ENCODE results near the gene XPR1. TPM values are rescaled to one million over a fixed set of nuclear protein-coding genes. Genes with fewer than 3 reads are reported as not detected.

XPR1 gene
- total and polyA plus RNA-seq, 2 of the 8 experiments (the other 6 are each of a cell fraction or from before 2014, with no cell fraction given) = 28.6 to 43.9 TPM

DNA sequence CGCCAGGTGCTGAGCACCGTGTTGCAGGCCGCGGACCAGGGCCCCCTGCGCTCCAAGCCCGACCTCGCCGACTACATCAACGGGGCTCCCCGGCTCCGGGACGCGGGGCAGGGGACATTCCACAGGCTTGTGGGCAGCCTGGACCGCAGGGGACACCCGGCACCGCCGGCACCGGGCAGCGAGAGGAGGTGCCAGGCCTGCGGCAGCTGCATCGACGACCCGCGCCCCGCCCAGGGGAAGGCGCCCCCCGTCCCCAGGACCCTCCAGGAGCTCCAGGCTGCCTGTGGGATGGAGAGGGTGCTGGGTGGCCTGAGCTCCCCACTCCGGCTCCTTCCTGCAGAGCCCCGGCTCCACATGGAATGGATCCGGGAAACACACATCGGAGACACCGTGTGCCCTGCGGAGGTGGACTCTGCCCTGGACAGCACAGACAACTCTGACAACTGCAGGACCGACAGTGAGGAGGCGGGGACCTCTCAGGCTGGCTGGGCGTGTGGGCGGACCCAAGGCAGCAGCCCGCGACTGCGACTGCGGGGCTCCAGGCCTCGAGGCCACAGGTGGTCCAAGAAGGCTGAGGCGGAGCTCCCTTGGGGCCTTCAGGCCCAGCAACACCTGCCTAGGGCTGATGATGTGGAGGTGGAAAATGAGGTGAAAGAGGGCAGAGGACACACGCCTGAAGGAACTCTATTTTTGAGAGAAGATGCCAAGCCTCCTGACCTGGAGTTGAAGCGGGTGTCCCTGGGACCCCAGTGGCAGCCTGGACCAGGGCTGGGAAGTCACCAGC is 303.7 kb downstream of the XPR1 start:
- Histone ChIP-seq H2BK5ac (ENCODE audit: low read depth, low read length) (no peak overlapping the region), H3K9ac (replicated peaks in 1 of 4; ENCODE audit: extremely low read depth in 1 of 4, low read depth in 3 of 4, low read length in 3 of 4) (no peak overlapping the region), H2BK120ac (replicated peaks; ENCODE audit: low read depth, low read length) (no peak overlapping the region), H3K4ac (replicated peaks; ENCODE audit: insufficient read length, low read depth, low read length) (no peak overlapping the region), H3K4me3 (ENCODE audit: extremely low read depth in 1 of 4, insufficient read depth in 2 of 4, low read depth in 3 of 4, low read length in 4 of 4) (no peak overlapping the region), H2AK5ac (ENCODE audit: low read depth, low read length) (no peak overlapping the region), H4K20me1 (replicated peaks in 1 of 2; ENCODE audit: control insufficient read depth in 1 of 2, insufficient read depth in 2 of 2, low read length in 2 of 2) (peaks cover 0 to 4% of the 10 kb centered on the region in 2 experiments), H4K91ac (replicated peaks; ENCODE audit: insufficient read length, low read length) (no peak overlapping the region), H3K9me3 (ENCODE audit: insufficient read depth in 2 of 2, low read depth in 1 of 2, low read length in 1 of 2) (no peaks in the 10 kb centered on the region), H3K79me1 (ENCODE audit: low read depth, low read length) (no peaks in the 10 kb centered on the region), H3K4me2 (ENCODE audit: insufficient read depth in 1 of 2, low read depth in 2 of 2, low read length in 2 of 2) (no peak overlapping the region), H3K14ac (ENCODE audit: insufficient read length) (no peak overlapping the region), H3K23ac (ENCODE audit: insufficient read length) (no peak overlapping the region), H3K23me2 (ENCODE audit: low read depth, low read length) (no peaks in the 10 kb centered on the region), H3K36me3 (ENCODE audit: control insufficient read depth in 2 of 4, insufficient read depth in 4 of 4, low read length in 3 of 4) (peaks cover 0 to 3% (median under 1%) of the 10 kb centered on the region in 4 experiments; a peak in 1 of 8 replicates), H4K8ac (ENCODE audit: extremely low read depth, insufficient read depth, low read length) (0 out of 2 replicates have a peak overlapping the region, but pooled peaks have one; percentile 14), H4K5ac (ENCODE audit: insufficient read length, low read depth, low read length) (no peak overlapping the region), H2BK12ac (ENCODE audit: low read depth, low read length) (no peak overlapping the region), H3K4me1 (replicated peaks in 1 of 4; ENCODE audit: control insufficient read depth in 3 of 4, insufficient read depth in 4 of 4, low read length in 3 of 4) (peaks cover 0 to 5% (median 2%) of the 10 kb centered on the region in 4 experiments; a peak in 3 of 7 replicates), H2BK15ac (ENCODE audit: low read length) (no peak overlapping the region), H2AFZ (ENCODE audit: low read length) (no peak overlapping the region), H3K56ac (replicated peaks; ENCODE audit: insufficient read length, low read depth, low read length) (no peak overlapping the region), H3K27ac (ENCODE audit: low read depth, low read length) (no peak overlapping the region), H3K18ac (ENCODE audit: extremely low read depth, low read length) (no peak overlapping the region), H3K79me2 (ENCODE audit: control insufficient read depth in 1 of 2, insufficient read depth in 2 of 2, low read length in 2 of 2) (no peaks in the 10 kb centered on the region), H3K27me3 (replicated peaks in 1 of 4; ENCODE audit: control insufficient read depth in 3 of 4, extremely low read depth in 1 of 4, insufficient read depth in 3 of 4, low read length in 3 of 4) (no peaks in the 10 kb centered on the region), H2BK20ac (ENCODE audit: low read length) (no peak overlapping the region)
- WGBS, 2 experiments (ENCODE audit: extremely low coverage in 1 of 2, insufficient coverage in 1 of 2, insufficient read length in 1 of 2, insufficient replicate concordance in 2 of 2, low coverage in 1 of 2, low lambda C conversion rate in 2 of 2, missing lambda C conversion rate in 1 of 2) = 83% methylated on average over 29 of the region's 45 CpGs; no CpG with 5 or more reads in 1 of the 2 experiments
- CTCF ChIA-PET (ENCODE audit: partially characterized antibody) = interaction anchor here (1.1 to 1.2 kb wide), 3 partner anchors 12 to 207 kb away, joined by 3 to 4 read pairs (median 4); no protein-coding TSS in a partner anchor
- TF ChIP-seq EGR1 (IDR thresholded peaks at IDR 0.05; ENCODE audit: borderline replicate concordance, low read depth, low read length) (peak; percentile 19; the same call in 1 of the 2 replicates), ZNF274 (IDR thresholded peaks at IDR 0.05; ENCODE audit: borderline replicate concordance, extremely low read depth, low read length) (no peak), TBP (IDR thresholded peaks at IDR 0.05; ENCODE audit: low read depth, low read length) (no peak)
- POLR2A ChIA-PET (ENCODE audit: partially characterized antibody) = interaction anchor here (0.7 to 2.5 kb wide), 4 partner anchors 9 to 18 kb away, joined by 3 to 7 read pairs (median 7); no protein-coding TSS in a partner anchor
- DNase-seq (ENCODE audit: low read depth in 1 of 2, low spot score in 2 of 2) (no peak), FAIRE-seq (no peak)

All from H1 (cell line).